Left kidney (tissue), 2 donors: Measurements from ENCODE around the gene SKIDA1. TPM values are rescaled to one million over a fixed set of nuclear protein-coding genes. Genes with fewer than 3 reads are reported as not detected.

Experiments used
- DNase-seq: peaks from one replicate; pipeline ENCODE4 v3.0.0-alpha.2; 2013
- polyA plus RNA-seq: library from polyadenylated mRNA; unstranded; fragments of 120-200 nt; gene quantifications from one replicate; pipeline ENCODE4 v1.2.1, GENCODE V29; 2013; ENCODE audit not compliant: insufficient read length

Gene SKIDA1
- polyA plus RNA-seq, 1 donor, result 12.2 TPM

DNA sequence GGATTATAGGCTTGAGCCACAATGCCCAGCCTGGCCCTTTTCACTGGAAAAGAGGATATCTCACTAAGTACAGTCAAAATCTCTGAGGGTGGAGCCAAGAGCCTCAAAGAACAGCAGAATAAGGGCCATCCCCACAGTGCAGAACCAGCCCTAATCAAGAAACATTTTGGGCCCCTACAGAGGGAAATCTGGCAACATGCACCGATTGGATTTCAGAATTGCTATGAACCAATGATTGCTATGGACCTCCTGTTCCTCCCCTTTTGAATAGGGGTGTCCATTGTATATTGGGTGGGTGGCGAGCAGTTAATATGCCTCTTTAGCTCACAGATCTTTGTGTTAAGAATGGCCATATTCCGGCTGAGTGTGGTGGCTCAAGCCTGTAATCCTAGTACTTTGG, 42.7 kb downstream of the SKIDA1 start:
- DNase-seq, result no peak

- no peak for DNase-seq
Observed at GRCh38 chr10:21481407-21481806, 44.1 kb downstream of the SKIDA1 start.

- no peak for DNase-seq
Observed at GRCh38 chr10:21479570-21480315, 45.7 kb downstream of the SKIDA1 start.

DNA sequence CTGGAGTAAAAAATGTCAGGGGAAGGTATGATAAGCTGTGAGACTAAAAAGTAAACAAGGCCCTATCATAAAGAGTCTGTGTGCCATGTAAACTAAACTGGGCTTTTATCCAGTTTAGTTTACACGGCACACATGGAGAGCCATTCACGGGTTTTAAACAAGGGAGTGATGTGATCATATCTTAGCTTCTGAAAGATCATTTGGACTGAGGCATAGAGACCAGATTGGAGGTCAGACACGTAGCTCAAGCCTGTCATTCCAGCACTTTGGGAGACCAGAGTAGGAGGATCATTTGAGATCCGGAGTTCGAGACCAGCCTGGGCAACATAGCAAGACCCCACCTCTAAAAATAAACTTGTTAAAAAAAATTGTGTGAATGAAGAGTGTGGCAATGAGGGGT, 50.1 kb downstream of the SKIDA1 start:
- DNase-seq, result no peak

DNA sequence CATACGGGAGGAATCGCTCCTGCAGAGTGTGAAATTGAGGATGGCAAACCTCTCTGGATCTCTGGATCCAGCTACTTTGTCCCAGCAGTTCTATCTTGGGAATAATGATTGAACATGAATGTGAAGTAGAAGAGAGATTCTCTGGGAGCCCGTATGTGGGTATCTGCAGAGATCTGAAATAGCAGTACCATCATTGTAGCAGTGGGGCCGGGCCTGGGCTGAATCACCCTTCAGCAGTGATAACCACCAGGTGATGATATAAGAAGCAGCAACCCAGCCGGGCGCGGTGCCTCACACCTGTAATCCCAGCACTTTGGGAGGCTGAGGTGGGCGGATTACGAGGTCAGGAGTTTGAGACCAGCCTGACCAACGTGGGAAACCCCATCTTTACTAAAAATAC, 51.9 kb downstream of the SKIDA1 start:
- no peak for DNase-seq

GRCh38 chr10:21473135-21473534, 52.3 kb downstream of the SKIDA1 start:
- no peak for DNase-seq

DNA sequence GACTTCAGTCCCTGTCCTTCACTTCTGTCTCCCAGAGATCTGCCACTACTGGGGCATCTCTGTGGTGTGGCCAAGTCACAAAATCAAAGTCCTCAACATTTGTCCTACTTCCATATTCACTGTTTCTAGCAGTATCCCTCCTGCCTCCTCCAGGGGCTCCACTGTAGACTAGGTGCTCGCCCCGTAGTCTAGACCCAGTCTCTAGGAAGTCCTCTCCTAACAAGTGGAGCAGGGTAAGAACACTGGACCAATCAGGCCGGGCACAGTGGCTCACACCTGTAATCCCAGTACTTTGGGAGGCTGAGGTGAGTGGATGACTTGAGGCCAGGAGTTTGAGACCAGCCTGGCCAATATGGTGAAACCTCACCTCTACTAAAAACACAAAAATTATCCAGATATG, 57.4 kb downstream of the SKIDA1 start:
- DNase-seq, result no peak

DNA sequence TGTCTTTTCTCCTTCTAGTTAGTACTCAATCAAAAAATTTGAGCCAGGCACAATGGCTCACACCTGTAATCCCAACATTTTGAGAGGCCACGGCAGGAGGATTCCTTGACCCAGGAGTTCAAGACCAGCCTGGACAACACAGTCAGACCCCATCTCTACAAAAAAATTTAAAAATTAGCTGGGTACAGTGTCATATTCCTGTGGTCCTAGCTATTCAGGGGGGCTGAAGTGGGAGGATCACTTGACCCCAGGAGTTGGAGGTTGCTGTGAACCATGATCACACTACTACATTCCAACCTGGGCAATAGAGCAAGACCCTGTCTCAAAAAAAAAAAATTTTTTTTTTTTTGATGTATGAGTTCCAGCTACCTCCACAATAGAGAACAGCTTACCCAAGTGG, 57.8 kb downstream of the SKIDA1 start:
- no peak for DNase-seq

GRCh38 chr10:21464134-21464533, 61.3 kb downstream of the SKIDA1 start:
- DNase-seq, result no peak

Other genes with a start within 250 kb of the SKIDA1 start
- 56.9 TPM for gene MLLT10, start 8.6 kb upstream of the SKIDA1 start, polyA plus RNA-seq